ENCODE data around the gene HS3ST6.
"Not testable (repeated sequence)": the region's sequence is repeated elsewhere in the genome, so short reads cannot be mapped to it uniquely, and the experiment has no call there.

HS3ST6 gene

DNA sequence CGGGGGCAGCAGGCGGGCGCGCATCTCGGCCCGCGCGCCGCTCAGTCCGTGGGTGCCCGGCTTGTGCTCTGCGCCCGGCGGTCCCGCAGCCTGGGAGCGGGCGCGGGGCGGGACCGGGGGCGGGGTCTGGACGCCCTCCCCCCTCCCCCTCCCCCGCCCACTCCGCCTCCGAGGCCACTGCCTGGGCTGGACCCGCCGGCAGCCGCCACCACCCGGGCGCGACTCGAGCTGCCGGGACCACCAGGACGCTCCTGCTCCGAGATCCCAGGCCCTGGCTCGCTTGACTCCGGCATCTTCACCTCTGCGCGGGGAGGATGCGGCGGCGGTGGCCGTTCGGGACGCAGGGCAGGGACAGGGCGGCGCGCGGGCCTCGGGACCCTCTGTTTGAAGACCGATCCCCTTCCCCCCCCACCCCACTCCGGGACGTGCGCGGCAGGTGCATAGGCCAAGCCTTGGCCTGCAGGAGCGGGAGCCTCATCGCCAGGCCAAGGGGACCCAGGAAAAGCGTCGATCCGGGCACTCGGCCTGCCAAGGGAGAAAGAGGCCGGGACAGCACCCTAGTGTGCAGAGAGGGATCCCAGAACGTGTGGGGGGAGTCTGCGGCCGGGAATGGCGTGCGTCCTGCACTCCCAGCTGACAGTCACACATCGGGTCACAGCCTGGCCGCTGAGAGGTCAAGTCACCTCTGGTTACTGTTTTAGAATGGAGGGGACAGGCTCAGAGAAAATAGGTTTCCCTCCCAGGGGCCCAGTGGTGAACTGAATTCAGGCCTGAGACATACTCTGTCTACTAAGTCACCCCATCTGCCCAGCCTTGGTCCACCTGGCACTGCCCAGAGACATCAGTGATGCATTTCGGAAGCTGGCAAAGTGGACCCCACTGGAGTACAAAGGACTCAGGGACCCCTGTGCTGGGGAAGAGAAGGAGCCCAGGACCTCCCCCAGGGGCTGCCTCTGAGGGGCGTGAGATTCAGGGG, at the start of gene HS3ST6:
TSS of gene HS3ST6 (minus strand) at position 65 of the 976 bp plus-strand sequence. CDS start 92 bp downstream, outside the sequence.
- no peak for DNase-seq (ENCODE audit: low read depth in 2 of 2, low spot score in 1 of 2)

DNA sequence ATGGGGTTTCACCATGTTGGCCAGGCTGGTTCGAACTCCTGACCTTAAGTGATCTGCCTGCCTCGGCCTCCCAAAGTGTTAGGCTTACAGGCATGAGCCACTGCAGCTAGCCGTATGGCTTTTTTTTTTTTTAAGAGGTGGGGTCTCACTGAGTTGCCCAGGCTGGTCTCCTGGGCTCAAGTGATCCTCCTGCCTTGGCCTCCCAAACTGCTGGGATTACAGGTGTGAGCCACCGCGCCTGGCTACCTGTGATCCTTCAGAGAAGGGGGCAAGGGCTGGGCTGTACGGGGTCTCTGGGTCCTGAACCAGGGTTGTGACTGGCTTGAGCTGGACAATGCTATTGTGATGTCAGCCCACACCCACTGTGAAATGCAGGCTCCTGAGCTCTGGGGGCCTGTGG, 48.2 kb upstream of the HS3ST6 start, which contains the start of gene RNF151:
TSS of gene RNF151 (plus strand) at position 397 of the 400 bp plus-strand sequence. CDS start 26 bp downstream, outside the sequence.
- DNase-seq (ENCODE audit: low read depth in 2 of 2, low spot score in 1 of 2) = no peak

DNA sequence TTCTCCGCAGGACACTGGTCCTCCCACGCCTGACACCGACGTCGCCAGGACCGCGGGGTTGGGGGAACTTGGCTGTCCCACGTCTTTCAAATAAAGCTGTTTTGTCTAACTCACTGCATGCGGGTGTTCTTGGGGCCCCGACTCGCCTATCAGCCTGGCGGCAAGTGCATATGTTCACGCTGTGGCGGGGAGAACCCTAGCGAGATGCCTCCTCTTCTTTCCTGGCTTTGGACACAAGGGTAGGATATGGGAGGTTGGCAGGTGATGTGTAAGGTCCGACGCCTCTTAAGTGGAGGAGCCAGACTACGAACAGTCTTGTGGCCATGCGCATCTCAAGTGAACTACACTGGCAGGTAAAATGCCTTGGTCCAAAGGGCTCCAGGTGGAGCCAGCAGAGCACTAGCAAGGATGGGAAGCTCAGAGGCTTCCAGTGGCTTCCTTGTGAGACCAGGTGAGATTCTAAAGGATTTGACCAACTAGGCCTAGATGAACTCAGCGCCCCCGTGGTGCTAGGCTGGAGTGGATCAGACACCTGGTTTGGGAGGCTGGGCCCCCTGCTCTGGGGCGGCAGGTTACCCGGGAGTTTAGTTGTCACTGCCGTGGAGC, 47.3 kb upstream of the HS3ST6 start:
- no peak for DNase-seq (ENCODE audit: low read depth in 2 of 2, low spot score in 1 of 2)

DNA sequence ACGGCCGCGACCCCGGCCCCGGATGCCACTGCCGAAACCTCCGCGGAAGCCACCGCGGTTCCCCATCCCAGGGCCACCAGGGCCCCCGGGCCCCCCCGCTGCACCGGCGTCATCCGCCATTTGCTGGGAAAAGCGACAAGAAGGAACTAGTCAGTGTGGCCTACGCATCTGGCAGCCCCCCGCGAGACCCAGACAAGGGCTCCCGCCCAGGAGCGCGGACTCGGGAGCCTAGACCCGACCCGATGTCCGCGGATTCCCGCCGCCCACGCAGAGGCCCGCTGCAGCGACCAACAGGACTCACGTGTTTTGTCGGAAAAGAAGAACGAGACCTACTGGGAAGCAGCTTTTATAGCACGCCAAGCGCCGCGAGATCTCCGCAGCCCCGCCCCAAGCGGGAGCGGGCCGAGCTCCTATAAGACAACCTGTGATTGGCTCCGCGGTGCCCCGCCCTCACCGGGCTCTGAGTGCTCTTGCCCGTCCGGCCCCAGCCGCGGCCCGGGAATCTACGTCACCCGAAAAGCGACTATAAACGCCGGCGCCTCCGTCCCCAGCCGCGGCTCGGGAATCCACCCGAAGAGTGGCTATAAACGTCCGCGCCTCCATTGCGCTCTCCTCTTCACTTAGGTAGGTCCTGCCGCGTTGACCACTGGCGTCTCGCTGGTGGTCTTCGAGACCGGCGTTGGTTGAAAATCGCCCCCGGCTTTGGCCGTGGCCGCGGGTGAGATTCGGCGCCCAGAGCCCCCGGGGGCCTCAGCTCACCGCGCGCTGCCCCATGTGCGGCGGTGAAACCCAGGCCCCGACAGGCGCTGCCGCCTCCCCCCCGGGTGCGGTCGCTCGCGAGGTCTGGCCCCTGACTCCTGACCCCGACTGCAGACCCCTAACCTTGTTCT, 46.5 kb upstream of the HS3ST6 start, which contains the start of gene RPS2:
TSS of gene RPS2 (minus strand) at position 321 of the 890 bp plus-strand sequence. CDS start at position 120, 201 bp downstream.
- DNase-seq (ENCODE audit: low read depth in 2 of 2, low spot score in 1 of 2) = peak; percentile 87 to 97

DNA sequence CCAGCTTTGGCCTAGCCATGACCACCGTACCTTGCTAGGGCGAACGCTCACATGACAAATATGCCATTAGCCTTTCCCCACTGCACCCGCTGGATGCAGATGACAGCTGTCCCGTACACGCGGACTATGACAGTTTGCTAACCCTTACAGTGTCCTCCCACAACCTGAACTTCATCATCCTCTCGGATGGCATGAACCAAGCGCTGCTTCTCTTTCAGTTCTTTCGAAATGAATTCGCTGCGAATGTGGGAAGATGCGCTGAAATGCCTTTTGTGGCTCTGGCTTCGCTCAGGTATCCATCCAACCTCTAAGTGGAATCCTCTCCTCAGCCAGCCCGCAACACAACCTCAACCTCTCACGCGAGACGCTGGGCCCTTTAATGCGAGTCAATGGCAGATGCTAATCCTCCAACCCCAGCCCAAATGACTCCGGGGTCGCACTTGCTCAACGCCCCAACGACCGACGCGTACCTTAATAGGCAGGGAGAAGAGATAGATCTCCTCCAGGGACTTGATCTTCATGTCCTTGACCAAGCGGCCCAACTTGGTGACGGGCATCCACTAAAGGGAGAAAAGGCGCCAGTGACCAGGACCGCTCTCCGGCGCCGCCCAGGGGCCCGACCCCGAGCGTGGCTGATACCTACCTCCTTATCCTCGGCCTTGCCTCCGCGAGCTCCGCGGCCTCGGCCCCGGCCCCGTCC, 45.7 kb upstream of the HS3ST6 start:
- no peak for DNase-seq (ENCODE audit: low read depth in 2 of 2, low spot score in 1 of 2)

DNA sequence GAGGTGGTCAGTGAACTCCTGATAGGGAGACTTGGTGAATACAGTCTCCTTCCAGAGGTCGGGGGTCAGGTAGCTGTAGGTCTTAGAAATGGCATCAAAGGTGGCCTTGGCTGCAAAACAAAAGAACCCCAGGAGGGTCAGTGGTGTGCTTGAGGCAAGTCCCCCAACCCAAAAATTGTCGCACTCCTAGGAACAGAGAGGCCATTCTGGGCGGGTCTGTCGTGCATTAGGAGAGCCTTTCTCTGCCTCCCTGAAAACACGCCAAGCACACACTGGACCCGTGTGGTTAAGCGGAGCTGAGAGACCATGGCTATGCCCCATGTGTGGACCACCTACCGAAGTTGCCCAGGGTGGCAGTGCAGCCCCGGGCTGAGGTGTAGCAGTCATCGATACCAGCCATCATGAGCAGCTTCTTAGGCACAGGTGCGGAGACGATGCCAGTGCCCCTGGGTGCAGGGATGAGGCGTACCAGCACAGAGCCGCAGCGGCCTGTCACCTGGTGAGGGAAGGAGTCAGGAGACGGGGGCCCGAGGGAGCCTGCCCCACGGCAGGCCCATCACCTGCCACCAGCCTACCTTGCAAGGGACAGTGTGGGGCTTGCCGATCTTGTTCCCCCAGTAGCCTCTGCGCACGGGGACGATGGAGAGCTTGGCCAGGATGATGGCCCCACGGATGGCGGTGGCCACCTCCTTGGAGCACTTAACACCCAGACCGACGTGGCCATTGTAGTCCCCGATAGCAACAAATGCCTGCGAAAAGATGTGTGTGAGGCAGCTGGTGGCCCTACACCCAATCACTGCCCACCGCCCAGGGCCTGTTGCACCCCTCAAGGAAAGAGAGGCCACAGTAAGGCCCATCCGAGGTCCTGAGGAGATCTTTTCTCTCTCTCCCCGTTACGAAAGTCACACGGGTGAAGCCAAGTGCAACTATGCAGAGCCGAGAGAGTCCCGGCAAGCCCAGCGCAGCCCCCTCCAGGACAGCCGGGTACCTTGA, 44.2 kb upstream of the HS3ST6 start:
- not testable (repeated sequence) for DNase-seq (ENCODE audit: low read depth in 2 of 2, low spot score in 1 of 2)

DNA sequence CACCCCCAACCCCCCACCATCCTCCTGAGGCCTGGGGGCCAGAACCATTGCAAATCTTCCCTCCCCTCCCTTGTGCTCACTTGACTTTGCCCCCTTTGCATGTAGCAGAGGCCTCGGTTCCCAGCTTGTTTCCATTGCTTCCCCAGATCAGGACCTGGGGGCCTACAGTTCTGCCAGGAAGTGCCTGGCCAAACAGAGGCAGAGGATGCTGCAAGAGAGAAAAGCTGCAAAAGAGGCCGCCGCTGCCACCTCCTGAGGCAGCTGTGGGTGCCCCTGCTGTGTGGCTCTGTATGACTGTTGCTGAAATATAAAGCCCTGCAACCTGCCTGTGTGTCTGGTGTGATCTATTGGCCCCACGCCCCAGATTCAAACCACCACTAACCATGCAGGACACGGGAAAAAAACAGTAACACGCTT, 43.4 kb upstream of the HS3ST6 start:
- DNase-seq (ENCODE audit: low read depth in 2 of 2, low spot score in 1 of 2) = no peak

DNA sequence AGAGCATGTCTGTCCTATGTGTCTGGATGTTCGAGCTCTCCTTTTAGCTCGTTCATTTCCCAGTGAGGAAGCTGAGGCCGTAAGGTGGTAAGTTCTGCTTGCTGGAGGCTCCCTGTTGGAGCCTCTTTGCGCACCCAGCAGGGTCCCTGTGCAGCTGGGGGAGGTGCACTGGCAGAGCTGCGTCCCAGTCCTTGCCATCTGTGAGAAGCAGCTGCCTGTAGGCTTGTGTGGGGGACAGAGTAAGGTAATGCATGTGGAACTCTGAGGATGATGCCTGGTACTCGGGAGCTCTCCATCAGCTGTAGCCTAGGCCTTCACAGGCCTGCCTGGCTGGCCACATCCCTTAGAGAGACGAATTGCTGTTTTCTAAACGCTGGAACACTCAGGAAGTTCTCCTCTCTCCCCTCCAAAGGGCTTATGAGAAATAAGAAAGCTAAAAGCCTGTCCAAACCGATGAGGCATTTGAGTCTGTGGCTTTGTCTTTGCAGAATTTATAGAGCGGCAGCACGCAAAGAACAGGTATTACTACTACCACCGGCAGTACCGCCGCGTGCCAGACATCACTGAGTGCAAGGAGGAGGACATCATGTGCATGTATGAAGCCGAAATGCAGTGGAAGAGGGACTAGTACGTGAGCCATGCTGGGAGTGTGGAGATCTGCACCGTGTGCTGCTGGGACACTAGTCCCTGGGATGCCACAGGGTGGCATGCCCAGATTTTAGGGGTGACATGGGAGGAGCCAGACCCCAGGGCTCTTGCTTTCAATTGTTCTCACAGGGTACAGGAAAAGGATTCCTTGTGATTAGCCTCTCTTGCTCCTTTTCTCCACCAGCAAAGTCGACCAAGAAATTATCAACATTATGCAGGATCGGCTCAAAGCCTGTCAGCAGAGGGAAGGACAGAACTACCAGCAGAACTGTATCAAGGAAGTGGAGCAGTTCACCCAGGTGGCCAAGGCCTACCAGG, 42.7 kb upstream of the HS3ST6 start:
- no peak for DNase-seq (ENCODE audit: low read depth in 2 of 2, low spot score in 1 of 2)

DNA sequence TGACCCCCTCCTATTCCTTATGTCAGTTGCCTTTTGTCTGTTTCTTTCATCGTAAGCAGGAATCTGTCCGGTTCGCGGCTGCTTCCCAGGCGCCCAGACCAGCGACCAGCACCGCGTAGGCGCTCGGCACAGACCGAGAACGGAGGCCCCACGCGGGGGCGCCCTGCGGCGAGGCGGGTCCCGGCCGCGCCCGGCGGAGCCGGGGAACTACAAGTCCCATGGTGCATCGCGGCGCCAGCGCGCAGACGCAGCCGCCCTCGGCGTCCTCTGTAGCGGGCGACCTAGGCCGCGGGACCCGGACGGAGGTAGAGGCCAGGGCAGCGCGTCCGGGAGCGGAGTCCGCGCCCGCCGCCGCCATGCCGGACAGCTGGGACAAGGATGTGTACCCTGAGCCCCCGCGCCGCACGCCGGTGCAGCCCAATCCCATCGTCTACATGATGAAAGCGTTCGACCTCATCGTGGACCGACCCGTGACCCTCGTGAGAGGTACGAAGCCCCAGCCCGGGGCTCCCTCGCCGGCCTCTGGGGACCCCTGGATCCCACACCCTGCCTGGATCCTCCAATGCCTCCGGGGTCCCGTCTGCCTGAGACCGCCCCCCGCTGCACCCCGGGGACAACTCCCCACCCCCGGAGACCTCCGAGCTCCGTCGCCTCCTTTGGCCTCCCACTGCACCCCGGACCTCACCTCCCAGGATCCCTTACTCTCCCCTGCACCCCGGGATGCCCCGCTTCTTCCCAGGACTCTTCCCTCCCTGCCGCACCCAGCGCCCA, 41.2 kb upstream of the HS3ST6 start, which contains the start of gene NDUFB10:
TSS of gene NDUFB10 (plus strand) at position 270 of the 771 bp plus-strand sequence. CDS start at position 357, 87 bp downstream.
- peak; percentile 71 to 78 for DNase-seq (ENCODE audit: low read depth in 2 of 2, low spot score in 1 of 2)

DNA sequence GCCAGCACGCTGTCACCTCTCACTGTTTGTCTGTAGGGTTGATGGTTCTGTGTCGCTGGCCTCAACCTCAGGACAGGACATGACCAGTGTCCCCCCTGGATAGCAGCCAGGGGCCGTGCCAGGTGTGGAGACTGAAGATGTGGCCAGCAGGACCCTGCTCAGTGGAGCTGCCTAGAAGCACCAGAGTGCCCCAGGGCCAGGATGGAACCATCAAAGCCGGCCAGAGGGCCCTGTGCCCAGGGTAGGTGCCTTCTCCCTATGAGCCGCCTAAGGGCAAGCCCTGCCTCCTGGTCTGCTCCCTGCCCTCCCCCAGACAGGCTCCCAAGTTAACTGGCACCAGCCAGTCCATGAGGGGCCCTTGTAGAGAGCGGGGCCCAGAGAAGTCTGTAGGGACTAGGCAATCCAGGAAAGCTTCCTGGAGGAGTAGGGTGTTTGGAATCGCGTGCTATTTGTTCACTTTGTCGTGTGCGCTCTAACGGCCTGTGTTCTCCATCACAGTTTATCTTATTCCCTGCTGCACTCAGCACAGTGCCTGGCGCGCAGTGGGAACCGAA, 40.6 kb upstream of the HS3ST6 start:
- DNase-seq (ENCODE audit: low read depth in 2 of 2, low spot score in 1 of 2) = no peak

DNA sequence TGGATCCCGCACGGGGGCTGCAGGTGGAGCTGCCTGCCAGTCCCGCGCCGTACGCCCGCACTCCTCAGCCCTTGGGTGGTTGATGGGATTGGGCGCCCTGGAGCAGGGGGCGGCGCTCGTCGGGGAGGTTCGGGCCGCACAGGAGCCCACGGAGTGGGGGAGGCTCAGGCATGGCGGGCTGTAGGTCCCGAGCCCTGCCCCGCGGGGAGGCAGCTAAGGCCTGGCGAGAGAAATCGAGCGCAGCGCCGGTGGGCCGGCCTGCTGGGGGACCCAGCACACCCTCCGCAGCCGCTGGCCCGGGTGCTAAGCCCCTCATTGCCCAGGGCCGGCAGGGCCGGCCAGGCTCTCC, 39.9 kb upstream of the HS3ST6 start:
- DNase-seq (ENCODE audit: low read depth in 2 of 2, low spot score in 1 of 2) = not testable (repeated sequence)

DNA sequence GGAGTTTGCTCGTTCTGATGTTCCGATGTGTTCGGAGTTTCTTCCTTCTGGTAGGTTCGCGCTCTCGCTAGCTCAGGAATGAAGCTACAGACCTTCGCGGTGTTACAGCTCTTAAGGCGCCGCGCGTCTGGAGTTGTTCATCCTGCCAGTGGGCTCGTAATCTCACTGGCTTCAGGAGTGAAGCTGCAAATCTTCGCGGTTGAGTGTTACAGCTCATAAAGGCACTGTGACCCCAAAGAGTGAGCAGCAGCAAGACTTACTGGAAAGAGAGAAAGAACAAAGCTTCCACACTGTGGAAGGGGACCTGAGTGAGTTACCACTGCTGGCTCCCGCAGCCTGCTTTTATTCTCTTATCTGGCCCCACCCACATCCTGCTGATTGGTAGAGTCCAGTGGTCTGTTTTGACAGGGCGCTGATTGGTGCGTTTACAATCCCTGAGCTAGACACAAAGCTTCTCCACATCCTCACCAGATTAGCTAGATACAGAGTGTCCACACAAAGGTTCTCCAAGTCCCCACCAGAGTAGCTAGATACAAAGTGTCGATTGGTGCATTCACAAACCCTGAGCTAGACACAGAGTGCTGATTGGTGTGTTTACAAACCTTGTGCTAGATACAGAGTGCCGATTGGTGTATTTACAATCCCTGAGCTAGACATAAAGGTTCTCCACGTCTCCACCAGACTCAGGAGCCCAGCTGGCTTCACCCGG, 39.4 kb upstream of the HS3ST6 start:
- DNase-seq (ENCODE audit: low read depth in 2 of 2, low spot score in 1 of 2) = not testable (repeated sequence)

DNA sequence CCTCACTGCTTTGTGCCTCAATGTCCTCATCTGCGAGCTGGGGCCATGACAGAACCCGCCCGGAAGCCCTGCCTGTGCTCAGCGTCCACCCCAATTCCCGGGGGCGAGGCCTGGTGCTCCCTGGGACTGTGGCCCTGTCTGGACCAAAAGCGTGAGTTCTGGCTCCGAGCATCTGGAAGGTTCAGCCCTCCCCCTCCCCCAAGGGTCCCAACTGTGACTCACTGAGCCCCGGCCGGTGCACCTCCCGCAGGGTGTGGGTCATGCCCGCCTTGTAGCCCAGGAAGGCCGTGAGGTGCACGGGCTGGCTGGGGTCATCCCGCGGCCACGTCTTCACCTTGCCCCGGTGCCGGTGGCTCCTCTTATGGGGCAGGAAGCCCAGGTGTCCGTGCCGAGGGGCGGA, 35.5 kb upstream of the HS3ST6 start:
- DNase-seq (ENCODE audit: low read depth in 2 of 2, low spot score in 1 of 2) = no peak

DNA sequence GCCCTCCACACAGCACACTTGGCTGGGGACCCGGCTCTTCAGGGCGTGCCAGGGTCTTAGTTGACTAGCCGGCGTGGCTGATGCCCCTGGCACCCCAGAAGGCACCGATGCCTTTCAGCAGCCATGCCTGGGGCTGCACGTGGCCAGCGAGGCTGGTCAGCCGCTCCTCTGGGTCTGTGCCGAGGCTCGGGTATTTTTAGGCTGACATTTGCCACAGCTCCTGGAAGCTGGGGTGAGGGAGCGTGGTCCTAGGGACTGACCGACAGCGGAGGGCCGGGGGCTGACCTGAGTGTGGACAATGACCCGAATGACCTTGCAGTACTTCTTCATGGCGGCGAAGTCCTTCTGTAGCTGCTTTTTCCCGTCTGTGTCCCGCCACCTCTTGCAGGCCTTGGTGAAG, 32.3 kb upstream of the HS3ST6 start:
- no peak for DNase-seq (ENCODE audit: low read depth in 2 of 2, low spot score in 1 of 2)

DNA sequence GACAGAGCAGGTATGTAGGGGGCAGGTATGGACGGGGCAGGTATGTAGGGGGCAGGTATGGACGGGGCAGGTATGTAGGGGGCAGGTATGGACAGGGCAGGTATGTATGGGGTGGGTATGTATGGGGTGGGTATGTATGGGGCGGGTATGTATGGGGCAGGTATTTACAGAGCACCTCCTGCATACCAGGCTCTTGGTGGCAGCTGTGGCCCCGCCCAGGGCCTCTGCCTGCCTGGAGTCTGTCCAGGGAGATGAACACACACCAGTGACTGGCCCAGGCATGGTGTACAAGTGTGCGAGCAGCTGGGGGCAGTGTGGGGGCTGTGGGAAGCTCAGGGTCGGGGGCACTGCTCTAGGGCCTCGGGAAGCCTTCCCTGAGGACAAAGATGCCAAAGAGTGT, 31.8 kb upstream of the HS3ST6 start:
- no peak for DNase-seq (ENCODE audit: low read depth in 2 of 2, low spot score in 1 of 2)

DNA sequence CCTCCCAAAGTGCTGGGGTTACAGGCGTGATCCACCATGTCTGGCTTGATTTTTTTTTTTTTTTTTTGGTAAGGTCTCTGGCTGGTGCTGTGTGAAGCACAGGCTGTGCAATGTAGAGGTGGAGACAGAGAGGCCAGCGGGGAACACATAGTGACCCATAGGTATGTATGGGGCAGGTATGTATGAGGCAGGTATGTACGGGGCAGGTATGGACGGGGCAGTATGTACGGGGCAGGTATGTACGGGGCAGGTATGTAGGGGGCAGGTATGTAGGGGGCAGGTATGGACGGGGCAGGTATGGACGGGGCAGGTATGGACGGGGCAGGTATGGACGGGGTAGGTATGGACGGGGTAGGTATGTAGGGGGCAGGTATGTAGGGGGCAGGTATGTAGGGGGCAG, 31.3 kb upstream of the HS3ST6 start:
- DNase-seq (ENCODE audit: low read depth in 2 of 2, low spot score in 1 of 2) = no peak

DNA sequence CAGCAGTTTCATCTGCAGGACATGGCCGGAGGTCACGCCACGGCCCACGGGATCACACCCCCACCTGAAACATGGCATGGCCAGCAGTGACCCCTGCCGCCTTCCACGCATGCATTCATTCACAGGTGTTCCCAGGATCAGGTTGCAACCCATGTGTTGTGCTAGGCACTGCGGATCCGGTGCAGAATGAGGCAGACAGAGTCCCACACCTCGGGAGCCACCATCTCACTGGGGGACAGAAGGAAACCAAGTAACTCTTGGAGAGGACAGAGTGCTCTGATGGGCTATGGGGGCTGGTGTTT, 29.1 kb upstream of the HS3ST6 start:
- no peak for DNase-seq (ENCODE audit: low read depth in 2 of 2, low spot score in 1 of 2)

Data from stimulated activated CD8-positive, alpha-beta memory T cell treated with anti-CD3 and anti-CD28 coated beads, Interleukin-4, amount 100 ng/mL, for 4 hours (primary cell).